Transverse colon (tissue), 4 donors: Measurements from ENCODE around the gene SYT4. TPM values are rescaled to one million over a fixed set of nuclear protein-coding genes. Genes with fewer than 3 reads are reported as not detected.

Experiments used
- DNase-seq: peaks from one replicate; pipeline ENCODE4 v3.0.0-alpha.2; 2019
- H3K27ac ChIP-seq, 4 donors: fragments of 200-600 bp; sonication (generic); 2 replicates each; pipeline ENCODE4 v1.5.1; 2016 to 2018; ENCODE audit warnings: inconsistent platforms in 4 of 4
- H3K27me3 ChIP-seq: fragments of 200-600 bp; sonication (generic); 2 replicates; pipeline ENCODE4 v1.5.1; 2017; ENCODE audit warnings: inconsistent platforms
- H3K36me3 ChIP-seq, 4 donors: fragments of 200-600 bp; sonication (generic); 2 replicates each; pipeline ENCODE4 v1.5.1; 2017 to 2019; ENCODE audit warnings: inconsistent platforms in 4 of 4
- H3K4me1 ChIP-seq, 4 donors: fragments of 200-600 bp; sonication (generic); 2 replicates each; pipeline ENCODE4 v1.5.1; 2017 to 2020; ENCODE audit warnings: inconsistent platforms in 4 of 4
- H3K4me3 ChIP-seq, 4 donors: fragments of 200-600 bp; sonication (generic); 1 replicate in 1 of 4; 2 replicates in 3 of 4; pipeline versions ENCODE4 v1.5.1 to v1.6.1; 2017 to 2019; ENCODE audit warnings: inconsistent platforms in 4 of 4
- H3K9me3 ChIP-seq, 2 donors: fragments of 200-600 bp; sonication (generic); 2 replicates each; pipeline ENCODE4 v1.5.1; 2017 to 2019; ENCODE audit warnings: inconsistent platforms in 2 of 2
- EP300 ChIP-seq: sonication (generic); formaldehyde crosslinking; IDR thresholded peaks from one replicate; pipeline ENCODE4 v1.6.1; 2017; ENCODE audit warnings: antibody characterized with exemption, low read depth
- POLR2A ChIP-seq: fragments of 450-650 bp; IDR thresholded peaks from one replicate; pipeline ENCODE4 v1.6.1; 2016; ENCODE audit warnings: antibody characterized with exemption, mild to moderate bottlenecking, moderate library complexity
- POLR2AphosphoS5 ChIP-seq, 3 donors: sonication (generic); formaldehyde crosslinking; IDR thresholded peaks; one replicate each; pipeline ENCODE4 v1.6.1; 2016; ENCODE audit warnings: antibody characterized with exemption in 3 of 3
- WGBS, 2 donors: methylation state at CpG; one replicate each; pipeline ENCODE4 v1.1.5; 2018; ENCODE audit warnings: low coverage in 1 of 2; 5-methylcytosine and 5-hydroxymethylcytosine counted together
- in situ Hi-C, 4 donors: fragments of 200-750 bp; cut with MboI; loops; one replicate each; pipeline versions ENCODE4 v1.15.0 to v1.15.1; 2017; ENCODE audit warnings: low sequenced_read_pairs in 3 of 4, low pct_ligation_motif_present in 1 of 4, low pct_unique_long_range_greater_than_20kb in 1 of 4
- intact Hi-C: fragments of 100-400 bp; cut with DNase I; formaldehyde crosslinking; loops from one replicate; pipeline ENCODE4 v1.15.1; 2023; ENCODE audit warnings: low total_unique reads
- total RNA-seq, 4 donors: library from RNA; depleted of rRNA; stranded (reverse); fragments of >200 nt; gene quantifications; one replicate each; pipeline ENCODE4 v1.1.0, GENCODE V29; 2016
- TF ChIP-seq, protein P1 (sequence below), 5 experiments: fragments of 200-600 bp in 3 of 5; fragments of 450-650 bp in 2 of 5; sonication (generic) in 3 of 5; IDR thresholded peaks; 1 replicate in 2 of 5; 2 replicates in 3 of 5; pipeline ENCODE4 v1.5.1; 2016 to 2017; ENCODE audit warnings: antibody characterized with exemption in 5 of 5, inconsistent platforms in 3 of 5, mild to moderate bottlenecking in 2 of 5, moderate library complexity in 1 of 5

SYT4 gene
- total RNA-seq, 4 donors from 2014 or later = 0.68 to 2.7 TPM; not detected in 2

DNA sequence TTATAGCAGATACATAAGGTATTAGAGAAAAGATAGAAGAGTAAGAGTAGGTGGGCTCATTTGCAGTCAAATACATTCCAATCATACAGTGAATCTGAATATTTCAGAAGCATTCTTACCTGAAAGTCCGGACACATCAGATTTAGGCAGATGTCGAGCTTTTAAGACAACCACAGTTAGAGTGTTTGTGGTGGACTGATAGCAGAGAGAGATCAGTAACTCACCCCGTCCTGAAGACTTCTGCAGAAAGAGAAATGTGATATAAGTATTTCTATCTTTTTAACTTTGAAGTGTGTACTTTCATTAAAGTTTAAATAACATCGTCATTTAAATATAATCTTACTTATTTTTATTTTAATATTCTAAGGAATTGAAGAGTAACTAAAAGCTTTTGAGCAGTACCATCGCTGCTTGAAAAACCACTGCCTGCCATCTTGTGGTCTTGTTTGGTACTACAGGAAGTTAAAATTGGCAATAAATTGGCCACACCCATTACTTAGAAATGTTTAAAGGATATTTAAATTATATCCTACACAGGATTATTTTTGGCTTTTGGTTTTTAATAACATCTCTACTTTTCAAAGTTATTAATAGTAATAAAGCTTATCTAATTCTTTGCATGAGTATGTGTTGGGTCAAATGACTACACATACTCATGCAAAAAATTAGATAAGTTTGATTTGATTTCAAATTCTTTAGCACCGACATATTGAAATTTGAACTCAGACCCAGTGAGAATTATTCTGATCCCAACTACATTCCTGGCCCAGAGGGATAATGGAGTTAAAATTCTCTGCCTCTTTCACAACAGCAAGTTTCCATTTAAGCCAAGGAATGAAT is 5.5 kb downstream of the SYT4 start:
- in situ Hi-C loops = loop anchor here in 3 of 4 donors (10.0 to 25.0 kb wide), 3 partner anchors 985 to 1160 kb away; no protein-coding TSS in a partner anchor

DNA sequence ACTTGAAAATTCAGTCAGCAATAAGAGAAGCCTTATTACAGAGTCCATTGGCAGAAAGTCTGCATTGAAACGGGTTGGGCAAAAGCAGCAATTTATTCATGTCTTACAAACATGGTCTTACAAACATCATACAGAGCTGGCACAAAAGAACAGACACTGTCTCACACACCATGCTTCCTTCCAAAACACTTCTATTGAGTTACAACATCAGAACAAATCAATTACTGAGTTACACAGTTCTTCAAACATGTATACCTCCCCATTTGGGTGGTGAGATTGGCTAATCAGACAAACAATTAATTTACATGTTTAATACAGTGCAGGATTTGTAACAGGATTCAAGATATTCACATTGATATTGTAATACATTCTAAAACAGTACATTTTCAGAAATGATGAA is 9.5 kb downstream of the SYT4 start:
- 56% methylated on average over 1 of the region's 1 CpG; no CpG with 5 or more reads in 1 of the 2 donors for WGBS, 2 donors
- TF ChIP-seq POLR2A = no peak
- in situ Hi-C loops = loop anchor here in 2 of 4 donors (25.0 kb wide), 2 partner anchors 981 to 1156 kb away; no protein-coding TSS in a partner anchor
- Histone ChIP-seq H3K4me3 (no peak overlapping the region), H3K36me3 (no peaks in the 10 kb centered on the region), H3K27me3 (no peaks in the 10 kb centered on the region), H3K27ac (no peak overlapping the region), H3K9me3 (no peaks in the 10 kb centered on the region), H3K4me1 (no peaks in the 10 kb centered on the region)
- DNase-seq = no peak
- intact Hi-C loops = loop anchor here (5.0 kb wide), 1 partner anchor 971 kb away; no protein-coding TSS in a partner anchor

More for the DNA sequence above, 5.5 kb downstream of the SYT4 start:
- Histone ChIP-seq H3K36me3 (no peaks in the 10 kb centered on the region), H3K4me1 (no peaks in the 10 kb centered on the region), H3K27ac (no peak overlapping the region), H3K27me3 (peaks cover 8% of the 10 kb centered on the region), H3K9me3 (no peaks in the 10 kb centered on the region), H3K4me3 (no peak overlapping the region)
- TF ChIP-seq, protein P1, sequence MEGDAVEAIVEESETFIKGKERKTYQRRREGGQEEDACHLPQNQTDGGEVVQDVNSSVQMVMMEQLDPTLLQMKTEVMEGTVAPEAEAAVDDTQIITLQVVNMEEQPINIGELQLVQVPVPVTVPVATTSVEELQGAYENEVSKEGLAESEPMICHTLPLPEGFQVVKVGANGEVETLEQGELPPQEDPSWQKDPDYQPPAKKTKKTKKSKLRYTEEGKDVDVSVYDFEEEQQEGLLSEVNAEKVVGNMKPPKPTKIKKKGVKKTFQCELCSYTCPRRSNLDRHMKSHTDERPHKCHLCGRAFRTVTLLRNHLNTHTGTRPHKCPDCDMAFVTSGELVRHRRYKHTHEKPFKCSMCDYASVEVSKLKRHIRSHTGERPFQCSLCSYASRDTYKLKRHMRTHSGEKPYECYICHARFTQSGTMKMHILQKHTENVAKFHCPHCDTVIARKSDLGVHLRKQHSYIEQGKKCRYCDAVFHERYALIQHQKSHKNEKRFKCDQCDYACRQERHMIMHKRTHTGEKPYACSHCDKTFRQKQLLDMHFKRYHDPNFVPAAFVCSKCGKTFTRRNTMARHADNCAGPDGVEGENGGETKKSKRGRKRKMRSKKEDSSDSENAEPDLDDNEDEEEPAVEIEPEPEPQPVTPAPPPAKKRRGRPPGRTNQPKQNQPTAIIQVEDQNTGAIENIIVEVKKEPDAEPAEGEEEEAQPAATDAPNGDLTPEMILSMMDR (IDR thresholded peaks at IDR 0.05) = peak; percentile 66 to 79 (median 70)
- no peak for TF ChIP-seq POLR2AphosphoS5 (IDR thresholded peaks at IDR 0.05)
- TF ChIP-seq POLR2A = no peak
- no peak for TF ChIP-seq EP300
- no peak for DNase-seq
- WGBS, 2 donors = 26 to 31% methylated on average over 6 of the region's 6 CpGs
- intact Hi-C loops = loop anchor here (10.0 kb wide), 1 partner anchor 1157 kb away; no protein-coding TSS in a partner anchor

DNA sequence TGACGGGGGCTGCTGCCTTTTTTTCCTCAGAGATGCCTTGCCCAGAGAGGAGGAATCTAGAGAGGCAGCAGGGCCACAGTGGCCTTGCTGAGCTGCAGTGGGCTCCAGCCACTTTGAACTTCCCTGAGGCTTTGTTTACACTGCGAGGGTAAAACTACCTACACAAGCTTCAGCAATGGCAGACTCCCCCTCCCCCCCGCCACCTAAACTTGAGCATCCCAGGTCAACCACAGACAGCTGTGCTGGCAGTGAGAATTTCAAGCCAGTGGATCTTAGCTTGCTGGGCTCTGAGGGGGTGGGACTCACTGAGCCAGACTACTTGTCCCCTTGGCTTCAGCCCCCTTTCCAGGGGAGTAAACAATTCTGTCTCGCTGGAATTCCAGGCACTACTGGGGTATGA is 11.8 kb downstream of the SYT4 start:
- Histone ChIP-seq H3K4me3 (no peak overlapping the region), H3K4me1 (no peaks in the 10 kb centered on the region), H3K27ac (no peak overlapping the region), H3K27me3 (no peaks in the 10 kb centered on the region), H3K9me3 (no peaks in the 10 kb centered on the region), H3K36me3 (no peaks in the 10 kb centered on the region)
- intact Hi-C loops = loop anchor here (5.0 kb wide), 1 partner anchor 968 kb away; no protein-coding TSS in a partner anchor
- TF ChIP-seq POLR2A (no peak), POLR2AphosphoS5 (IDR thresholded peaks at IDR 0.05) (no peak), EP300 (no peak)
- TF ChIP-seq, protein P1 (IDR thresholded peaks at IDR 0.05) = no peak
- in situ Hi-C loops = loop anchor here in 2 of 4 donors (25.0 kb wide), 2 partner anchors 978 to 1153 kb away; no protein-coding TSS in a partner anchor
- DNase-seq = no peak
- 62% methylated on average over 4 of the region's 4 CpGs; no CpG with 5 or more reads in 1 of the 2 donors for whole genome bisulfite sequencing, 2 donors

DNA sequence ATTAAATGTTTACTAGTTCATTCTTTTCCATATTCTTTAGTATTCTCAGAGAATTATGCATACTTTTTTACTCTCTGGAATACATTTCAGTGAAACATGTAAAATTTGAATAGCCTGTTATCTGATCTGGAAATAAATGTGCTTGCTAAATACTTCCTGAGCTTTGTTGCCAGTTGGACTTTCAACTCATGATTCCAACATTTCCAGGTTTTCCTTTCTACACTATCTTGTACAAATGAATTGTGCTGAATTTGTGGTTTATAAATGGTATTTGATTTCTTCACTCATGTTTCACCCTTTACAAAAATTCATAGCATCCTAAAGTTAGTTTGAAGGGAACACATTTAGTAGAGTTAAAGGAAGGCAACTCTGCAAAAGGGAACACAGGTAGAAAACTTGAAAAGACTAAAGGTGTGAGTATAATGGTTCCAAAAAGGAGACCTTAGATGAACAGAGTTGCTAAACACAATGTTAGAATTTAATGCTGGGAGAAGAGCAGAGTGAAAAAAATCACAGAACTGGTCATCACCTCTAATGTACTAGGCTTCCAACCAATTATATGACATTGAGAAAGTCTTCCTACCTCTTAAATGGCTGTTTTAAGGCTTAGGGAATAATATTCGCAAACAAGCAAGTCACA is 28.6 kb downstream of the SYT4 start:
- in situ Hi-C loops (no loop called here), intact Hi-C loops (no loop called here)
- Histone ChIP-seq H3K4me1 (no peaks in the 10 kb centered on the region), H3K27ac (no peak overlapping the region), H3K9me3 (no peaks in the 10 kb centered on the region), H3K36me3 (no peaks in the 10 kb centered on the region), H3K4me3 (no peak overlapping the region), H3K27me3 (no peaks in the 10 kb centered on the region)
- WGBS, 2 donors = 83 to 87% methylated on average over 1 of the region's 1 CpG
- DNase-seq = no peak
- TF ChIP-seq POLR2A (no peak), EP300 (no peak)

DNA sequence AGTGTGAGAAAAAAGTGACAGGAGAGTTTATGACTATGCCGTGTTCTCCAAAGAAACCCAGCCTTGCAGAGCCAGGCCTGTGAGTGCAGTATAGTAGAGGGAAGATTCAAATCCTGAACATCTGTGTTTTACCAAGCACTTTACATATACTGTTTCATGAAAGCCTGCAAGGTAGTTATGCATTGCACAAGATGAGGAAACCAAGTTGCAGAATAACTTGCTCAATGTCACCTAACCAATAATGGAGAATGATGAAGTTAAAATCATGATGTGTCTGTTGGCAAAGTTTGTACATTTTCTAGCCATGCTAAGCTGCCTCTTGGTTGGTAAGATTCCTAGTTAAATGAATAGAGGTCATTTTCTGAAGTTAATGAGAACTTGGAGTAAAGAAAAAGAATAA is 29.3 kb downstream of the SYT4 start:
- no peaks in the 10 kb centered on the region for H3K4me1 ChIP-seq
- no peak overlapping the region for H3K4me3 ChIP-seq
- WGBS, 2 donors = 43 to 85% methylated on average over 1 of the region's 1 CpG
- H3K9me3 ChIP-seq = no peaks in the 10 kb centered on the region
- in situ Hi-C loops (no loop called here), intact Hi-C loops (no loop called here)
- H3K36me3 ChIP-seq = no peaks in the 10 kb centered on the region
- no peak for DNase-seq
- no peak overlapping the region for H3K27ac ChIP-seq
- no peaks in the 10 kb centered on the region for H3K27me3 ChIP-seq
- no peak for TF ChIP-seq POLR2A
- no peak for TF ChIP-seq POLR2AphosphoS5 (IDR thresholded peaks at IDR 0.05)
